Breast epithelium (tissue), 4 donors: ENCODE results near the gene MAPK10. TPM values are rescaled to one million over a fixed set of nuclear protein-coding genes. Genes with fewer than 3 reads are reported as not detected.

Experiments
- DNase-seq, 2 donors: peaks; one replicate each; pipeline ENCODE4 v3.0.0-alpha.2; 2019; ENCODE audit warnings: low spot score in 2 of 2
- H3K27ac ChIP-seq, 2 donors: fragments of 200-600 bp; sonication (generic) in 1 of 2; one replicate each; pipeline ENCODE4 v1.5.1; 2016 to 2019; ENCODE audit warnings: mild to moderate bottlenecking in 1 of 2
- H3K27me3 ChIP-seq, 2 donors: fragments of 200-600 bp; sonication (generic) in 1 of 2; one replicate each; pipeline versions ENCODE4 v1.5.1 to v1.6.0; 2017 to 2019; ENCODE audit warnings: control low read depth in 1 of 2, mild to moderate bottlenecking in 1 of 2
- H3K36me3 ChIP-seq: fragments of 200-600 bp; one replicate; pipeline ENCODE4 v1.5.1; 2019
- H3K4me1 ChIP-seq, 2 donors: fragments of 200-600 bp; sonication (generic); one replicate each; pipeline ENCODE4 v1.5.1; 2016 to 2019; ENCODE audit warnings: control low read depth in 1 of 2
- H3K4me3 ChIP-seq, 3 donors: fragments of 200-600 bp; sonication (generic); 1 replicate in 2 of 3; 2 replicates in 1 of 3; pipeline ENCODE4 v1.5.1; 2016 to 2019; ENCODE audit warnings: mild to moderate bottlenecking in 3 of 3, moderate library complexity in 2 of 3
- H3K9me3 ChIP-seq, 2 donors: fragments of 200-600 bp; sonication (generic) in 1 of 2; one replicate each; pipeline ENCODE4 v1.5.1; 2016 to 2019; ENCODE audit warnings: control low read depth in 1 of 2
- CTCF ChIP-seq, 3 donors: fragments of 450-650 bp; IDR thresholded peaks; one replicate each; pipeline ENCODE4 v1.5.1; 2016 to 2017; ENCODE audit warnings: antibody characterized with exemption in 3 of 3, mild to moderate bottlenecking in 3 of 3, moderate library complexity in 3 of 3
- POLR2A ChIP-seq: fragments of 450-650 bp; IDR thresholded peaks from one replicate; pipeline ENCODE4 v1.6.1; 2016; ENCODE audit warnings: antibody characterized with exemption, mild to moderate bottlenecking, moderate library complexity
- POLR2AphosphoS5 ChIP-seq, 3 donors: sonication (generic); formaldehyde crosslinking; IDR thresholded peaks; one replicate each; pipeline ENCODE4 v1.6.1; 2017; ENCODE audit warnings: antibody characterized with exemption in 3 of 3
- intact Hi-C: fragments of 100-400 bp; cut with DNase I; formaldehyde crosslinking; loops from one replicate; pipeline ENCODE4 v1.15.1; 2023; ENCODE audit warnings: low total_unique reads
- total RNA-seq, 3 donors: library from RNA; depleted of rRNA; stranded (reverse); fragments of >200 nt; gene quantifications; one replicate each; pipeline ENCODE4 v1.1.0, GENCODE V29; 2016

Gene MAPK10
- total RNA-seq, 3 donors from 2014 or later: 18.4 to 46.2 (median 24.6) TPM

GRCh38 chr4:85951099-85951498, 408.8 kb downstream of the MAPK10 start:
- no peaks in the 10 kb centered on the region for H3K36me3 ChIP-seq
- no peak overlapping the region for H3K4me3 ChIP-seq
- intact Hi-C loops: no loop called here
- no peaks in the 10 kb centered on the region for H3K4me1 ChIP-seq
- no peaks in the 10 kb centered on the region for H3K9me3 ChIP-seq
- H3K27me3 ChIP-seq: no peaks in the 10 kb centered on the region
- DNase-seq: no peak
- TF ChIP-seq POLR2AphosphoS5 (IDR thresholded peaks at IDR 0.05): no peak
- TF ChIP-seq CTCF (IDR thresholded peaks at IDR 0.05): no peak
- no peak for TF ChIP-seq POLR2A
- H3K27ac ChIP-seq: no peak overlapping the region

- no peaks in the 10 kb centered on the region for H3K27me3 ChIP-seq
- no peak for DNase-seq
- H3K9me3 ChIP-seq: no peaks in the 10 kb centered on the region
- no peak overlapping the region for H3K4me3 ChIP-seq
- intact Hi-C loops: no loop called here
- no peak overlapping the region for H3K27ac ChIP-seq
- TF ChIP-seq POLR2AphosphoS5 (IDR thresholded peaks at IDR 0.05): no peak
- no peak for TF ChIP-seq POLR2A
- TF ChIP-seq CTCF (IDR thresholded peaks at IDR 0.05): no peak
- no peaks in the 10 kb centered on the region for H3K4me1 ChIP-seq
- H3K36me3 ChIP-seq: no peaks in the 10 kb centered on the region
Measured at GRCh38 chr4:85946821-85947220, 413.0 kb downstream of the MAPK10 start.

- H3K9me3 ChIP-seq: no peaks in the 10 kb centered on the region
- H3K36me3 ChIP-seq: no peaks in the 10 kb centered on the region
- no peak for DNase-seq
- no peak overlapping the region for H3K4me3 ChIP-seq
- TF ChIP-seq POLR2A (no peak), CTCF (IDR thresholded peaks at IDR 0.05) (no peak), POLR2AphosphoS5 (IDR thresholded peaks at IDR 0.05) (no peak)
- intact Hi-C loops: no loop called here
- H3K4me1 ChIP-seq: no peaks in the 10 kb centered on the region
- H3K27me3 ChIP-seq: no peaks in the 10 kb centered on the region
- H3K27ac ChIP-seq: no peak overlapping the region
Measured at GRCh38 chr4:85942107-85942506, 417.7 kb downstream of the MAPK10 start.

- Histone ChIP-seq H3K4me3 (no peak overlapping the region), H3K9me3 (no peaks in the 10 kb centered on the region)
- TF ChIP-seq POLR2A (no peak), POLR2AphosphoS5 (IDR thresholded peaks at IDR 0.05) (no peak), CTCF (IDR thresholded peaks at IDR 0.05) (no peak)
Measured at GRCh38 chr4:85940151-85940550, 419.7 kb downstream of the MAPK10 start.

More at GRCh38 chr4:85940151-85940550, 419.7 kb downstream of the MAPK10 start:
- no peak for DNase-seq
- Histone ChIP-seq H3K27me3 (no peaks in the 10 kb centered on the region), H3K36me3 (no peaks in the 10 kb centered on the region), H3K4me1 (no peaks in the 10 kb centered on the region), H3K27ac (peak overlapping the region in 1 of 2 donors; percentile 41)
- intact Hi-C loops: no loop called here

Other genes starting within 250 kb of the MAPK10 start
- gene PTPN13, start 234.3 kb upstream of the MAPK10 start, total RNA-seq: 10 to 100 TPM; 36.3 to 49.6 (median 41.3) TPM